Activated T-cell treated with anti-CD3 and anti-CD28 coated beads, Interleukin-2, amount 50 U/mL, for 24 hours (primary cell): ENCODE measurements around the gene ZBTB20.

Experiments
- DNase-seq: peaks from one replicate; pipeline ENCODE4 v3.0.0-alpha.2; 2020
- H3K27ac Mint-ChIP-seq: 2 replicates; pipeline ENCODE4 v1.8.0; 2020; ENCODE audit warnings: mild to moderate bottlenecking, mixed read lengths
- H3K27me3 Mint-ChIP-seq: 2 replicates; pipeline ENCODE4 v1.8.0; 2020; ENCODE audit warnings: mixed read lengths
- H3K36me3 Mint-ChIP-seq: 2 replicates; pipeline ENCODE4 v1.8.0; 2020; ENCODE audit warnings: low read depth, mixed read lengths
- H3K4me1 Mint-ChIP-seq: 2 replicates; pipeline ENCODE4 v1.8.0; 2020; ENCODE audit warnings: low read depth, mixed read lengths
- H3K4me3 Mint-ChIP-seq: 2 replicates; pipeline ENCODE4 v1.8.0; 2020; ENCODE audit warnings: mild to moderate bottlenecking, moderate library complexity, mixed read lengths
- H3K9me3 Mint-ChIP-seq: 2 replicates; pipeline ENCODE4 v1.8.0; 2020; ENCODE audit warnings: mixed read lengths

ZBTB20 gene

DNA sequence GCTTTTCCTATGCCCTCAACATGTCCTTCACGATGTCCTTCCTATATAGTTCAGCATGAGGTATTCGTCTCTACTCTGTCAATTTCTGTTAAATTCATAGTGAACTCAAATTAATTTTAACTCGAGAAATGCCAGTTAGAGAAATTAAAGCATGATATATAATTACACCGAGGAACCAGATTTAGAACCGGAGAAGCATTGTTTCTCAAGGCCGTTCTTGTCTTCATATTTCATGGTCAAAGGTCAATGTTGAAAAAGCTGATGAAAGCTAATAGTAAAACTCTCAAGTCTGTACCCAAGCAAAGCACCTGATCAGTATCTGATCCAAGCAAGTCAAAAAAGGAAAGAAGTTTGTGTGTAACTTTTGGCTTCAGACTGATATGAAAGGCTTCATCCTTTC is 163.8 kb downstream of the ZBTB20 start:
- Mint-ChIP-seq H3K4me3 (no peak overlapping the region), H3K9me3 (no peaks in the 10 kb centered on the region), H3K27ac (no peak overlapping the region), H3K27me3 (no peaks in the 10 kb centered on the region), H3K36me3 (no peaks in the 10 kb centered on the region), H3K4me1 (peaks cover 7% of the 10 kb centered on the region)
- DNase-seq, result no peak

GRCh38 chr3:114974387-114974786 is 172.7 kb downstream of the ZBTB20 start:
- Mint-ChIP-seq H3K4me1 (peaks cover 7% of the 10 kb centered on the region), H3K27me3 (no peaks in the 10 kb centered on the region), H3K9me3 (no peaks in the 10 kb centered on the region), H3K4me3 (no peak overlapping the region), H3K36me3 (peaks cover 35% of the 10 kb centered on the region), H3K27ac (no peak overlapping the region)
- DNase-seq, result no peak

DNA sequence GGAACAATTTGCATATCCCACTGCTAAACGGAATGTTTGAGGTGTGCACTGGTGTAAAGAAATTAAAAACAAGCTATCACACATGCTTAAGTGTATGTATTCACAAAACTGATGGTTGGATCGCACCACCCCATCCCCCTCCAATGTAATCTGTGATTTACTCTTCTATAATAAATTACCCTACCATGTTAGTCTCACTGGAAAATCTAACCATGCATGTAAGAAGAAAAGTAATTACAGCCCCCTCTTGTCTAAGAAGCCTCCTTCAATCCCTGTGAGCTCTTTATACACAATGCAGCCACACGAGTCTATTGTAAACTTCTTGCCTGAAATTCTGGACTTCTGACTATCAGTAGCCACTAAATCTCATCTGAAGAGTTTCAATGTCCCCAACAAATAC is 173.6 kb downstream of the ZBTB20 start:
- no peaks in the 10 kb centered on the region for H3K9me3 Mint-ChIP-seq
- no peaks in the 10 kb centered on the region for H3K27me3 Mint-ChIP-seq
- H3K4me3 Mint-ChIP-seq, result no peak overlapping the region
- H3K4me1 Mint-ChIP-seq, result peaks cover 7% of the 10 kb centered on the region
- H3K27ac Mint-ChIP-seq, result no peak overlapping the region
- DNase-seq, result no peak
- peaks cover 35% of the 10 kb centered on the region for H3K36me3 Mint-ChIP-seq

DNA sequence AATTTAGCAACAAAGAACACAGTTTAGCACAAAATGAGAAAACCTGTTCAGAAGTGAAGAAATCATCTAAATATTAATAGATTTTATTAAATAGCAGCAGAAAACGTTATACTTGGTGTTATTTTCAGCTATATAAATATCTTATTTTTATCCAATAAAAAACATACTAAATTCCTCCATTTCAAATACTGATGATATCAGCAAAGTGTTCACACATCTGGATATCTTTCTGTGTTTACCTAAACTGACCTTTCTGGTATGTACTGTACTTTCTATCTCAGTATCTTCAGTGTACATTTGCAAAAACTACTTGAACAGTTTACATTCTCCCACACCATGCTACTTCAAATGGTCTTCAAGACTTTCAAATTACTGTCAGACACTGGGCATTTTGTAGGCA is 179.9 kb downstream of the ZBTB20 start:
- H3K4me3 Mint-ChIP-seq, result no peak overlapping the region

DNA sequence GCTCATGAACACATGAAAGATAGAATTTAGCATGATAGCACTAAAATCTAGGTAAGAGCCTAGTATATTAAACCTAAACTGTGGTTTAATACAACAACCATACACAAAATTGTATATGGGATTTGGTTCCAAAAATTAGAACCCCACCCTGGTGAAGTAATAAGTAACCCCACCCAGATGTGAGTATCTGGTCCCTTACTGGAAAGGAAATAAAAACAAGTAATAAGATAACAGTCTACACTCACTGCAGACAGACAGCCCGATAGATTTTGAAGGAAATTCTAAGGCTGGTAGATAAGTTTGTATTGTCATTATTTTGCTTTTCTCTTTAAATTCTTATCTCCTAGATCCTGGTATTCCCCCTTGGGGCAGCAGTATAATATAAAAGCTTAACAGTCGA is 184.9 kb downstream of the ZBTB20 start:
- Mint-ChIP-seq H3K4me3 (no peak overlapping the region), H3K9me3 (no peaks in the 10 kb centered on the region), H3K27me3 (no peaks in the 10 kb centered on the region), H3K27ac (no peak overlapping the region), H3K36me3 (peaks cover 52% of the 10 kb centered on the region), H3K4me1 (no peaks in the 10 kb centered on the region)
- no peak for DNase-seq

More for the DNA sequence above, 179.9 kb downstream of the ZBTB20 start:
- Mint-ChIP-seq H3K36me3 (peaks cover 35% of the 10 kb centered on the region), H3K27me3 (no peaks in the 10 kb centered on the region), H3K27ac (no peak overlapping the region), H3K4me1 (no peaks in the 10 kb centered on the region), H3K9me3 (no peaks in the 10 kb centered on the region)
- no peak for DNase-seq

DNA sequence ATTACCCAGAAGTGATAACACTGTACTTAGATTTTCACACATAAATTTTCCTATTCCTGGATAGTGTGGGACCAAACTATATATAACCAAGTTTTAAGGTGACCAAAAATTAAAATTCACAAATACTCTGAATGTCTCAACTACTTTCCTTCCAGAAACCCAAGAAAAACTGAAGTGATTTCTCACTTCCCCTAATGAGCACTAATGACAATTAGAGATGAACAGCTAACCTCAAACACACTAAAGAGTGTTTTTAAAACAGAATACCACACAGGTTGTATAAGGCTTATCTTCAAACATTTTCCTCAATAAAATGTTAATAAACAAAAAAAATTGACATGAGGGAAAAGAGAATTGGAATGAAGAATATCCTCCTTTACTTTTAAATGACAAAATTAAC is 188.2 kb downstream of the ZBTB20 start:
- DNase-seq, result no peak
- peaks cover 65% of the 10 kb centered on the region for H3K36me3 Mint-ChIP-seq
- no peak overlapping the region for H3K27ac Mint-ChIP-seq

GRCh38 chr3:114953800-114954199 is 193.3 kb downstream of the ZBTB20 start:
- no peak overlapping the region for H3K4me3 Mint-ChIP-seq
- H3K9me3 Mint-ChIP-seq, result peaks cover 29% of the 10 kb centered on the region
- peaks cover 76% of the 10 kb centered on the region for H3K36me3 Mint-ChIP-seq
- no peak for DNase-seq
- no peaks in the 10 kb centered on the region for H3K27me3 Mint-ChIP-seq
- peaks cover 6% of the 10 kb centered on the region for H3K4me1 Mint-ChIP-seq
- H3K27ac Mint-ChIP-seq, result no peak overlapping the region

More for the DNA sequence above, 188.2 kb downstream of the ZBTB20 start:
- Mint-ChIP-seq H3K9me3 (peaks cover 15% of the 10 kb centered on the region), H3K27me3 (no peaks in the 10 kb centered on the region), H3K4me3 (no peak overlapping the region), H3K4me1 (peaks cover 2% of the 10 kb centered on the region)

DNA sequence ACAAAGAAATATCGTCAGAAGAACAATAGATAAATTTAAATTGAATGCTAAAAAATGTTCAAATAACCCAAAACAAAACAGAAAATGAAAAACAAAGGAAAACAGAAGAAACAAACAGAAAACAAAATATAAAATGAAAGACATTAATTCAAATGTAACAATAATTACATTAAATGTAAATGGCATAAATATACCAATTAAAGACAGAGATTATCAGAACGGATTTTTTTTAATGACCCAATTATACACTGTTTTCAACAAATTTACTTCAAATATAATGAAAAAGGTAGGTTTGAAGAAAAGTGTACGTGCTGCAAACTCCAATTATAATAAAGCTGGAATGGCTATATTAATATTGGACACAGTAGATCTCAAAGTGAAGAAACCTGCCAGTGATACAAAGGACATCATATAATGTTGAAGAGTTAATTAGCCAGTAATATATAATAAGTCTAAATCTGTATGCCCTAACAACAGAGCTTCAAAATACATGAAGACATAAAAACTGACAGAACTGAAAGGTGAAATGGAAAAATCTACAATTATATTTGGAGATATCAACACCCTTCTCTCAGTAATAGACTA is 193.8 kb downstream of the ZBTB20 start:
- Mint-ChIP-seq H3K9me3 (peaks cover 29% of the 10 kb centered on the region), H3K27me3 (no peaks in the 10 kb centered on the region), H3K36me3 (peaks cover 72% of the 10 kb centered on the region), H3K4me3 (no peak overlapping the region), H3K4me1 (peaks cover 6% of the 10 kb centered on the region), H3K27ac (no peak overlapping the region)
- DNase-seq, result no peak

DNA sequence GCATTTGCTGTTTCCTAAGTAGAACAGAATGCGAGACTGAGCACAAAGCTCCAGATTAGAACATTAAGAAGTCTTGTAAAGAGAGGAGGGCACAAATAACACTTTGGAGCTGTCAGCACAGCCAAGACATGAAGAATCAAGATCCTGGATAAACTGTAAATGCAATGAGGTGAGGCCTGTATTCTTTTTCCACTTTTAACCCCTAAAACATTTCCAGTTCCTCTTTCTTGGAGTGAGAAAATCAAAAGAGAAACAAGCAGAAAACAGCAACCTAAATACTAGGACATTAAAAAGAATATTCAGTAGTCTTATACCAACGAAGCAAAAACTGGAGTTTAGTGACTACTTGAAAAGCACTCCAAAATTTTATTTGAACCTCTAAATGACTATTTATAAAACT is 204.3 kb downstream of the ZBTB20 start:
- DNase-seq, result no peak
- H3K9me3 Mint-ChIP-seq, result peaks cover 3% of the 10 kb centered on the region
- peaks cover 9% of the 10 kb centered on the region for H3K36me3 Mint-ChIP-seq
- H3K4me3 Mint-ChIP-seq, result no peak overlapping the region
- peaks cover 6% of the 10 kb centered on the region for H3K4me1 Mint-ChIP-seq
- no peaks in the 10 kb centered on the region for H3K27me3 Mint-ChIP-seq
- no peak overlapping the region for H3K27ac Mint-ChIP-seq

DNA sequence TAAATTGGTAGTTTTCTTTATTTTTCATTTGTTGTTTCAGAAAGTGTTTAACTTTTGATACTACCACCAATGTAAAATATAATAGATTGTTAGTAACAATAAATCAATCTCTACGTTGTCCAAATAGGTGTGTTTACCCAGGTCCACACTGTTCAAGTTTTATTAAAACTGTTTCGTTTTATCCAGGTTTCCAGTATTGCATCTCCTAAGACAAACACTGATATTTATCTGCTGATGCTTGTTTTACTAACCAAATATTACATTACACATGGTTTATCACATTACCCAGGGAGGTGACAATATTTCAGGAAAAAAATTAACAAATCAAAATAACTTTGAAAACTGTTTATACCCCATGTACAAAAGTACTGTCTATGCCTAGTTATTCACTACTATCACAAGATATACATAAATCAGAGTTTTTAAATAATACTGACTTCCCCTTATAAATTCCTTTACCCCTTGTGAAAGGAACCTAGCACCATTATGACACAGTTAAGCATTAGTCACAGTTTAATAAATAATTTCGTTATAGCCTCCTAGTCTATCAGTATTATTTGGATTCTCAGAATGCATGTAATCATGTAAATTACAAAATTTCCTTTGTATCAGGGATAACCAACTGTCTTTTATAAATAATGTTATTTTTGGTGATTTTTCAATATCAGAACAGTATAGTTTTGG is 205.3 kb downstream of the ZBTB20 start:
- Mint-ChIP-seq H3K4me3 (no peak overlapping the region), H3K27ac (no peak overlapping the region), H3K4me1 (peaks cover 6% of the 10 kb centered on the region), H3K27me3 (no peaks in the 10 kb centered on the region), H3K36me3 (peaks cover 18% of the 10 kb centered on the region), H3K9me3 (peaks cover 2% of the 10 kb centered on the region)
- DNase-seq, result no peak

- peaks cover 26% of the 10 kb centered on the region for H3K36me3 Mint-ChIP-seq
- no peaks in the 10 kb centered on the region for H3K27me3 Mint-ChIP-seq
- no peak overlapping the region for H3K27ac Mint-ChIP-seq
- DNase-seq, result no peak
- no peaks in the 10 kb centered on the region for H3K9me3 Mint-ChIP-seq
- no peak overlapping the region for H3K4me3 Mint-ChIP-seq
- H3K4me1 Mint-ChIP-seq, result peaks cover 4% of the 10 kb centered on the region
Observed at GRCh38 chr3:114939920-114940319, 207.2 kb downstream of the ZBTB20 start.

- Mint-ChIP-seq H3K27me3 (no peaks in the 10 kb centered on the region), H3K9me3 (peaks cover 3% of the 10 kb centered on the region), H3K36me3 (peaks cover 52% of the 10 kb centered on the region), H3K4me1 (peaks cover 2% of the 10 kb centered on the region), H3K27ac (no peak overlapping the region), H3K4me3 (no peak overlapping the region)
- no peak for DNase-seq
Observed at GRCh38 chr3:114933407-114933806, 213.7 kb downstream of the ZBTB20 start.

DNA sequence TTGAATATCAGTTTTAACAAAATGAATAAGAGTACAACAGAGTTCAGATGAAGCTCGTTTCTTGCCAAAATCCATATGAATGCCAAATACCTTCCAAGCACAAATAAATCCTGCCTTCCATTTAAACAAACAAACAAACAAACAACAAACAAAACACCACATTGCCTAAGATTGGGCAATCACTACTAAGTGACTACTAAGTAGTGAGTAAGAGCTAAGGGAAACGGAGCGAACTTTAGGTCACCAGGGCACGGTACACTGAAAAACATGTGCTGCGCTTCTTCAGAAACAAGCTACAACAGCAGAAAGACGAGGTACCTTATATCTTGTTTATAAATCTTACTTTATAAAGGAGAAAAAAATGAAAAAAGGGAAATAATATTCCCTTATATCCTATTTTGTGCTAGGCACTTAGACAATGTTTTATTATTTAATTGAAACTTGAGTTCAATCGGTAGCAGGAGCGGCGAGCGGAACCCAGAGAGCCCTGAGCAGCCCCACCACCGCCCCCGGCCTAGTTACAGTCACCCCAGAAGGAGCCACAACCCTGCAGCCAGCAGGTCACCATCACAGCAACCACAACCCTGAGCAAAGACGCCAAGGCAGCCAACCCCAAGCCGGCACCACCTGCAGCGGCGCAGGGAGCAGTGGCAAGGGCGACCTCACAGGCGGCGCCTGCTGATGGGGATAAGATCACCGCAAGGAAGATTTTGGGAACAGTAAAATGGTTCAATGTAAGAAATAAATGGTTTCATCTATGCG is 216.9 kb downstream of the ZBTB20 start:
- H3K4me1 Mint-ChIP-seq, result peaks cover 2% of the 10 kb centered on the region
- H3K9me3 Mint-ChIP-seq, result peaks cover 11% of the 10 kb centered on the region
- no peak overlapping the region for H3K27ac Mint-ChIP-seq
- no peak for DNase-seq
- no peaks in the 10 kb centered on the region for H3K27me3 Mint-ChIP-seq
- no peak overlapping the region for H3K4me3 Mint-ChIP-seq
- H3K36me3 Mint-ChIP-seq, result peaks cover 53% of the 10 kb centered on the region

DNA sequence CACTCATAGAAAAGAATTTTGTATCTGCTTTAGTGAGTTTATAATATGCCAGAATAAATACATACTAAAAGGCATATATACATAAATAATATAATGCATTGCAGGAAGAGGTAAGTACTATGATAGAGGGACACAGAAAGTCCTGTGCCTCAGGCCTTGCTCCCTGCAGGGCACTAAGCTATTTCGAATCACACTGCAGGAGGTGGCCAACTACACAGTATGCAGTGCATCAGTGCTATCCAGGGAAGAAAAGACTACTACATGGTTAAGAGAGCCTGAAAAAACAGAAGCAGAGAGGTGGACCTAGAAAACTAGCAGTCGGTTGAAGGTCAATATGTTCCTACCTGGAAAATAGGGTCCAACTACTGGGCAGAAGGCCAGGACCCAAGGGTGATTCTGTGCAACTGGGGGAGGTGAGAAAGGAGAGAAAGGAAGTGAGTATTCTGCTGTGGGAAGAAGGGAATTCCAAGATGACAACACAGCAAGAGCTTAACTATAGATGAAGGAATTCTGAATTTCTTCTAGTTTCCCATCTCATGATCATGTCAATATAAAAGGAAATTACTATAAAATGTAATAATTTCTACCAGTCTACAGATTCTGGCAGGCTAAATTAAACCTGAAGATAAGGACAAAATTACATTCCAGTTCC is 218.0 kb downstream of the ZBTB20 start:
- no peak overlapping the region for H3K4me3 Mint-ChIP-seq
- H3K36me3 Mint-ChIP-seq, result peaks cover 58% of the 10 kb centered on the region
- no peaks in the 10 kb centered on the region for H3K27me3 Mint-ChIP-seq
- DNase-seq, result no peak
- peaks cover 2% of the 10 kb centered on the region for H3K4me1 Mint-ChIP-seq
- H3K27ac Mint-ChIP-seq, result no peak overlapping the region
- H3K9me3 Mint-ChIP-seq, result peaks cover 15% of the 10 kb centered on the region

DNA sequence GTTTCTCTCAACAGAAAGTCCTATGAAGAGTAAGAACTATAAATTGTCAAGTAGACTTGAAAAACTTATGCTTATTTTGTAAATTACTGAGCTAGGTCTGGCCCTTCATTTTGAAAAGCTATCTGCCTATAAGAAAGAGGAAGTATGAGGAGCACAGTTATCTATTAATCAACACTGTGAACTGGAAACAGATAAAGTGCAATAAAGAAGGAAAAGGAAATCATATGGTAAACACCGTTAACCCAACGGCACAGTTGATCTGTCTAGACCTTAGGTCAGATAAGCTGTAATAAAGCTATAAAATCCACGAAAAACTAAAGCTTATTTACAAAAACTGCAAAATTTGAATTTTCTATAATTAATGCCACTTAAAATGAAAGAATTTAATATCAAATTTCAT is 242.5 kb downstream of the ZBTB20 start:
- Mint-ChIP-seq H3K27me3 (no peaks in the 10 kb centered on the region), H3K4me1 (peaks cover 25% of the 10 kb centered on the region), H3K27ac (no peak overlapping the region), H3K4me3 (no peak overlapping the region), H3K9me3 (no peaks in the 10 kb centered on the region), H3K36me3 (peaks cover 10% of the 10 kb centered on the region)
- DNase-seq, result no peak
